AG10803 (cell line): ENCODE results near the gene XPO1.
"Not testable (repeated sequence)": the region's sequence is repeated elsewhere in the genome, so short reads cannot be mapped to it uniquely, and the experiment has no call there.

ENCODE experiments used
- DNase-seq: peaks from one replicate; pipeline ENCODE4 v3.0.0; 2010; ENCODE audit warnings: low read depth
- H3K4me3 ChIP-seq: 2 replicates; pipeline ENCODE4 v1.5.1; 2011; ENCODE audit warnings: mild to moderate bottlenecking, low read length, control low read depth
- CTCF ChIP-seq: conservative IDR thresholded peaks from 2 replicates; pipeline ENCODE4 v1.5.1; 2011; ENCODE audit warnings: mild to moderate bottlenecking, low read length, control low read depth, inconsistent platforms

Gene XPO1

GRCh38 chr2:61452392-61452791 is 85.8 kb downstream of the XPO1 start:
- no peak for DNase-seq
- H3K4me3 ChIP-seq, result no peak overlapping the region
- no peak for TF ChIP-seq CTCF

GRCh38 chr2:61451178-61451577 is 87.0 kb downstream of the XPO1 start:
- DNase-seq, result no peak
- no peak for TF ChIP-seq CTCF
- H3K4me3 ChIP-seq, result no peak overlapping the region

- no peak for DNase-seq
- no peak overlapping the region for H3K4me3 ChIP-seq
- no peak for TF ChIP-seq CTCF
These were observed 88.0 kb downstream of the XPO1 start for GRCh38 chr2:61450144-61450543.

GRCh38 chr2:61448229-61448628 is 89.9 kb downstream of the XPO1 start:
- H3K4me3 ChIP-seq, result no peak overlapping the region
- no peak for TF ChIP-seq CTCF
- DNase-seq, result no peak

GRCh38 chr2:61446971-61447370 is 91.2 kb downstream of the XPO1 start:
- H3K4me3 ChIP-seq, DNase-seq: not testable (repeated sequence)

- no peak for DNase-seq
- H3K4me3 ChIP-seq, result no peak overlapping the region
- no peak for TF ChIP-seq CTCF
These were observed 94.7 kb downstream of the XPO1 start for GRCh38 chr2:61443342-61444041.

GRCh38 chr2:61439241-61440002 is 98.7 kb downstream of the XPO1 start:
- no peak for DNase-seq
- H3K4me3 ChIP-seq, result no peak overlapping the region
- no peak for TF ChIP-seq CTCF
